ENCODE measurements around the gene ANKH. TPM values are rescaled to one million over a fixed set of nuclear protein-coding genes. Genes with fewer than 3 reads are reported as not detected.
A peak's percentile ranks its signal among the peaks of the same experiment; 100 is the strongest.

The ANKH gene
- total RNA-seq, 2 donors from 2014 or later, result 29.4 to 142 TPM

GRCh38 chr5:14870337-14871213 is 1.0 kb downstream of the ANKH start:
- Mint-ChIP-seq H3K9me3 (no peaks in the 10 kb centered on the region), H3K27ac (peak overlapping the region; percentile 89 to 99), H3K36me3 (peaks cover 10 to 23% of the 10 kb centered on the region in 2 donors)
- ATAC-seq, result peak in 1 of 2 donors; percentile 31
- peak in 1 of 2 donors; percentile 56 for DNase-seq (ENCODE audit: low spot score in 2 of 2)

- peak; percentile 37 to 72 for ATAC-seq
- H3K36me3 Mint-ChIP-seq, result peaks cover 10 to 23% of the 10 kb centered on the region in 2 donors
- H3K9me3 Mint-ChIP-seq, result no peaks in the 10 kb centered on the region
- peak in 1 of 2 donors; percentile 48 for DNase-seq (ENCODE audit: low spot score in 2 of 2)
- peak overlapping the region; percentile 89 to 99 for H3K27ac Mint-ChIP-seq
These were observed 1.9 kb downstream of the ANKH start for GRCh38 chr5:14869668-14870164.

GRCh38 chr5:14869233-14869632 is 2.3 kb downstream of the ANKH start:
- peaks cover 10 to 23% of the 10 kb centered on the region in 2 donors for H3K36me3 Mint-ChIP-seq
- peak overlapping the region in 1 of 2 donors; percentile 89 for H3K27ac Mint-ChIP-seq
- DNase-seq (ENCODE audit: low spot score in 2 of 2) (no peak), ATAC-seq (no peak)
- no peaks in the 10 kb centered on the region for H3K9me3 Mint-ChIP-seq

- H3K36me3 Mint-ChIP-seq, result peaks cover 10 to 23% of the 10 kb centered on the region in 2 donors
- DNase-seq (ENCODE audit: low spot score in 2 of 2), result no peak
- no peaks in the 10 kb centered on the region for H3K9me3 Mint-ChIP-seq
- peak overlapping the region in 1 of 2 donors; percentile 13 for H3K27ac Mint-ChIP-seq
- ATAC-seq, result no peak
These were observed 2.8 kb downstream of the ANKH start for GRCh38 chr5:14868771-14869170.

GRCh38 chr5:14864181-14864812 is 7.3 kb downstream of the ANKH start:
- no peak for ATAC-seq

GRCh38 chr5:14863105-14863504 is 8.5 kb downstream of the ANKH start:
- no peak overlapping the region for H3K27ac Mint-ChIP-seq
- DNase-seq (ENCODE audit: low spot score in 2 of 2) (no peak), ATAC-seq (no peak)
- no peaks in the 10 kb centered on the region for H3K9me3 Mint-ChIP-seq
- peaks cover 0 to 7% of the 10 kb centered on the region in 2 donors for H3K36me3 Mint-ChIP-seq

More at GRCh38 chr5:14864181-14864812, 7.3 kb downstream of the ANKH start:
- H3K27ac Mint-ChIP-seq, result no peak overlapping the region
- no peaks in the 10 kb centered on the region for H3K9me3 Mint-ChIP-seq
- no peak for DNase-seq (ENCODE audit: low spot score in 2 of 2)
- H3K36me3 Mint-ChIP-seq, result peaks cover 0 to 12% of the 10 kb centered on the region in 2 donors

GRCh38 chr5:14861123-14861765 is 10.3 kb downstream of the ANKH start:
- Mint-ChIP-seq H3K27ac (no peak overlapping the region), H3K36me3 (peaks cover 0 to 7% of the 10 kb centered on the region in 2 donors), H3K9me3 (no peaks in the 10 kb centered on the region)
- DNase-seq (ENCODE audit: low spot score in 2 of 2) (no peak), ATAC-seq (no peak)

- no peaks in the 10 kb centered on the region for H3K9me3 Mint-ChIP-seq
- no peak overlapping the region for H3K27ac Mint-ChIP-seq
- peaks cover 0 to 7% of the 10 kb centered on the region in 2 donors for H3K36me3 Mint-ChIP-seq
- ATAC-seq (no peak), DNase-seq (ENCODE audit: low spot score in 2 of 2) (no peak)
These were observed 11.6 kb downstream of the ANKH start for GRCh38 chr5:14859980-14860379.

- Mint-ChIP-seq H3K27ac (no peak overlapping the region), H3K36me3 (peaks cover 0 to 7% of the 10 kb centered on the region in 2 donors)
These were observed 12.4 kb downstream of the ANKH start for GRCh38 chr5:14859150-14859549.

GRCh38 chr5:14855366-14855765 is 16.2 kb downstream of the ANKH start:
- Mint-ChIP-seq H3K27ac (peak overlapping the region in 1 of 2 donors; percentile 70), H3K36me3 (peaks cover 0 to 7% of the 10 kb centered on the region in 2 donors), H3K9me3 (no peaks in the 10 kb centered on the region)
- ATAC-seq, result no peak
- no peak for DNase-seq (ENCODE audit: low spot score in 2 of 2)

More at GRCh38 chr5:14859150-14859549, 12.4 kb downstream of the ANKH start:
- H3K9me3 Mint-ChIP-seq, result no peaks in the 10 kb centered on the region
- ATAC-seq (no peak), DNase-seq (ENCODE audit: low spot score in 2 of 2) (no peak)

- no peaks in the 10 kb centered on the region for H3K9me3 Mint-ChIP-seq
- peaks cover 0 to 7% of the 10 kb centered on the region in 2 donors for H3K36me3 Mint-ChIP-seq
- H3K27ac Mint-ChIP-seq, result peak overlapping the region in 1 of 2 donors; percentile 70
- ATAC-seq (no peak), DNase-seq (ENCODE audit: low spot score in 2 of 2) (no peak)
These were observed 16.8 kb downstream of the ANKH start for GRCh38 chr5:14854799-14855198.

- ATAC-seq (no peak), DNase-seq (ENCODE audit: low spot score in 2 of 2) (no peak)
- Mint-ChIP-seq H3K36me3 (peaks cover 0 to 5% of the 10 kb centered on the region in 2 donors), H3K9me3 (no peaks in the 10 kb centered on the region), H3K27ac (no peak overlapping the region)
These were observed 17.9 kb downstream of the ANKH start for GRCh38 chr5:14853685-14854084.

GRCh38 chr5:14852779-14853178 is 18.8 kb downstream of the ANKH start:
- Mint-ChIP-seq H3K9me3 (no peaks in the 10 kb centered on the region), H3K36me3 (peaks cover 0 to 5% of the 10 kb centered on the region in 2 donors), H3K27ac (no peak overlapping the region)
- ATAC-seq, result no peak
- DNase-seq (ENCODE audit: low spot score in 2 of 2), result no peak

- Mint-ChIP-seq H3K9me3 (no peaks in the 10 kb centered on the region), H3K27ac (no peak overlapping the region), H3K36me3 (peaks cover 0 to 5% of the 10 kb centered on the region in 2 donors)
- DNase-seq (ENCODE audit: low spot score in 2 of 2) (no peak), ATAC-seq (no peak)
These were observed 19.5 kb downstream of the ANKH start for GRCh38 chr5:14851999-14852526.

GRCh38 chr5:14851597-14851996 is 20.0 kb downstream of the ANKH start:
- no peak for ATAC-seq
- Mint-ChIP-seq H3K9me3 (no peaks in the 10 kb centered on the region), H3K27ac (no peak overlapping the region), H3K36me3 (peaks cover 0 to 5% of the 10 kb centered on the region in 2 donors)
- DNase-seq (ENCODE audit: low spot score in 2 of 2), result no peak

- peak overlapping the region in 1 of 2 donors; percentile 48 for H3K27ac Mint-ChIP-seq
- ATAC-seq, result no peak
- no peaks in the 10 kb centered on the region for H3K9me3 Mint-ChIP-seq
These were observed 20.5 kb downstream of the ANKH start for GRCh38 chr5:14851050-14851419.

More at GRCh38 chr5:14851050-14851419, 20.5 kb downstream of the ANKH start:
- H3K36me3 Mint-ChIP-seq, result peaks cover 0 to 5% of the 10 kb centered on the region in 2 donors
- no peak for DNase-seq (ENCODE audit: low spot score in 2 of 2)

All from activated naive CD4-positive, alpha-beta T cell treated with anti-CD3 and anti-CD28 coated beads, Interleukin-2, amount 50 U/mL, for 72 hours (primary cell).